Parathyroid adenoma (tissue), 2 donors: ENCODE measurements around the gene PLXNB2.

Experiments used
- H2AFZ ChIP-seq: fragments of 300-600 bp; sonication (generic); one replicate; pipeline ENCODE4 v1.7.0; 2017; ENCODE audit warnings: antibody characterized with exemption, mild to moderate bottlenecking
- H3K27ac ChIP-seq: fragments of 300-600 bp; sonication (generic); one replicate; pipeline ENCODE4 v1.7.0; 2017
- H3K27me3 ChIP-seq: fragments of 300-600 bp; sonication (generic); one replicate; pipeline ENCODE4 v1.7.0; 2017; ENCODE audit warnings: low read length; ENCODE audit not compliant: control insufficient read depth, insufficient read depth
- H3K36me3 ChIP-seq: fragments of 300-600 bp; sonication (generic); one replicate; pipeline ENCODE4 v1.7.0; 2017; ENCODE audit warnings: low read length; ENCODE audit not compliant: control insufficient read depth, insufficient read depth
- H3K4me1 ChIP-seq: fragments of 300-600 bp; sonication (generic); one replicate; pipeline ENCODE4 v1.7.0; 2017; ENCODE audit warnings: control low read depth
- H3K4me2 ChIP-seq: fragments of 300-600 bp; sonication (generic); one replicate; pipeline ENCODE4 v1.7.0; 2017; ENCODE audit warnings: low read length
- H3K4me3 ChIP-seq: fragments of 300-600 bp; sonication (generic); one replicate; pipeline ENCODE4 v1.7.0; 2017; ENCODE audit warnings: low read depth, low read length
- H3K79me2 ChIP-seq: fragments of 300-600 bp; sonication (generic); one replicate; pipeline ENCODE4 v1.7.0; 2017; ENCODE audit warnings: control low read depth
- H3K9ac ChIP-seq: fragments of 300-600 bp; sonication (generic); one replicate; pipeline ENCODE4 v1.7.0; 2017; ENCODE audit warnings: mild to moderate bottlenecking
- H3K9me3 ChIP-seq: fragments of 300-600 bp; sonication (generic); one replicate; pipeline ENCODE4 v1.7.0; 2017; ENCODE audit warnings: low read length; ENCODE audit not compliant: control insufficient read depth
- CTCF ChIP-seq: fragments of 300-600 bp; sonication (generic); IDR thresholded peaks from one replicate; pipeline ENCODE4 v1.7.0; 2017; ENCODE audit warnings: antibody characterized with exemption, mild to moderate bottlenecking
- donor health status: primary hyperparathyroidism.

PLXNB2 gene

DNA sequence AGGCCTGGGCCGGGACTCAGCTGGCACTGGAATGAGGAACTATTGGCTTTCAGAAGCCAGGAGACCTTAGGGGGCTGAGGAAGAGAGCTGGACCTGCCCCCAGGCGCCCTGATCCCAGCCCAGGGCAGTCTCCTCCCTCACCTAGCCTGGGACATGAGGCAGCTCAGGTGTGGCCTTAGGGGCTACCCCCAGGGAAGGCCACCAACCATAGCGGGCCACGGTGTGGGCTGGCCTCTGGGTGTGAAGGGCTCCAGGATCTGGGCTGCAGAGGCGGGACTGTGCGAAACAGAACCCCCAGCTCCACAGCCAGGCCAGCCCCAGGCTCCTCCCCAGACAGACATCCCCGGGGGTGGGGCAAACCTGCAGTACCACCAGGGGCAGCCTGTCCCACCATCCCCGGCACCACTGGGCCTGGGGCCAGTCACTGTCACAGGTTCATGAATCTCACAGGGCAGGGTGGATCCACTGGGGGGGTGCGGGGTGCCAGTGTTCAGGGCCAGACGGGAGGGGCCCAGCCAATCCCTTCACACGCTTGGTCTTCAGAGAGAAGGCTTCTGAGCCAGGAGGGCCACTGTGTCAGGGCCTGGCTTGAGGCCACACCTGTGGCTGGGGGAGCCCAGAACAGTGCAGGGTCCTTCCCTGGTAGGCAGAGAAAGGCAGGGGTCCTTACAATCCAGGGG, 3.5 kb downstream of the PLXNB2 start:
- Histone ChIP-seq H3K4me1 (peaks cover 23% of the 10 kb centered on the region), H3K27ac (peak overlapping the region; percentile 95), H3K9ac (no peak overlapping the region), H3K79me2 (peaks cover 26% of the 10 kb centered on the region), H3K4me2 (peak overlapping the region; percentile 62), H3K36me3 (no peaks in the 10 kb centered on the region), H2AFZ (no peak overlapping the region), H3K27me3 (no peaks in the 10 kb centered on the region), H3K4me3 (peak overlapping the region; percentile 33), H3K9me3 (no peaks in the 10 kb centered on the region)
- TF ChIP-seq CTCF, result no peak

GRCh38 chr22:50303515-50303847, 4.0 kb downstream of the PLXNB2 start:
- H3K4me3 ChIP-seq, result peak overlapping the region; percentile 33
- no peak for TF ChIP-seq CTCF
- no peaks in the 10 kb centered on the region for H3K27me3 ChIP-seq
- no peak overlapping the region for H3K9ac ChIP-seq
- H3K4me2 ChIP-seq, result peak overlapping the region; percentile 62
- H3K4me1 ChIP-seq, result peaks cover 25% of the 10 kb centered on the region
- H3K27ac ChIP-seq, result peak overlapping the region; percentile 95
- H3K79me2 ChIP-seq, result peaks cover 31% of the 10 kb centered on the region
- no peaks in the 10 kb centered on the region for H3K36me3 ChIP-seq
- H2AFZ ChIP-seq, result no peak overlapping the region
- H3K9me3 ChIP-seq, result no peaks in the 10 kb centered on the region

DNA sequence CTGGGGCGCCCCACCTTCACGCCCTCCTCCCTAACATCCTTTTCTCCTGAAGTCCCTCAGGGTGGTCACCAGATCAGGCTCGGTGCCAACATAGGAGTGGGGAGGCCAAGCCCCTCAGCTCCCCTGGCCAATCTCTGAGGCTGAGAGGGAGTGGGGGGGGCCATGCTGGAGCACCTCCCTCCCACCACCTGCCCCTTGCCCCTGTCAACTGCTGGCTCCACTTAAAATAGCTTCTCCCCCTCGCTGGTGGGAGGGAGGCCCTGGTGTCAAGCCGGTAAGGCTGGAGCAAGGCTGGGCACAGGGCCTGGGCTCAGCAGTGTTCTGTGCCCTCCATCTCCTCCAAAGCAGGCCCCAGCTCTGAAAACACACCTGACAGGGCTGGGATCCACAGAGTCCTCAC, 4.9 kb downstream of the PLXNB2 start:
- no peak overlapping the region for H3K4me2 ChIP-seq
- peaks cover 28% of the 10 kb centered on the region for H3K4me1 ChIP-seq
- H3K79me2 ChIP-seq, result peaks cover 40% of the 10 kb centered on the region
- H3K36me3 ChIP-seq, result no peaks in the 10 kb centered on the region
- no peaks in the 10 kb centered on the region for H3K9me3 ChIP-seq
- H3K4me3 ChIP-seq, result no peak overlapping the region
- peak overlapping the region; percentile 95 for H3K27ac ChIP-seq
- no peak for TF ChIP-seq CTCF
- no peak overlapping the region for H3K9ac ChIP-seq
- H2AFZ ChIP-seq, result no peak overlapping the region
- H3K27me3 ChIP-seq, result no peaks in the 10 kb centered on the region

- TF ChIP-seq CTCF, result no peak
- H3K9me3 ChIP-seq, result no peaks in the 10 kb centered on the region
- peaks cover 45% of the 10 kb centered on the region for H3K79me2 ChIP-seq
- H3K9ac ChIP-seq, result no peak overlapping the region
- no peak overlapping the region for H3K4me3 ChIP-seq
- no peaks in the 10 kb centered on the region for H3K27me3 ChIP-seq
- peak overlapping the region; percentile 95 for H3K27ac ChIP-seq
- H3K4me2 ChIP-seq, result no peak overlapping the region
- H2AFZ ChIP-seq, result no peak overlapping the region
- peaks cover 32% of the 10 kb centered on the region for H3K4me1 ChIP-seq
- H3K36me3 ChIP-seq, result no peaks in the 10 kb centered on the region
Measured at GRCh38 chr22:50302041-50302541, 5.4 kb downstream of the PLXNB2 start.

DNA sequence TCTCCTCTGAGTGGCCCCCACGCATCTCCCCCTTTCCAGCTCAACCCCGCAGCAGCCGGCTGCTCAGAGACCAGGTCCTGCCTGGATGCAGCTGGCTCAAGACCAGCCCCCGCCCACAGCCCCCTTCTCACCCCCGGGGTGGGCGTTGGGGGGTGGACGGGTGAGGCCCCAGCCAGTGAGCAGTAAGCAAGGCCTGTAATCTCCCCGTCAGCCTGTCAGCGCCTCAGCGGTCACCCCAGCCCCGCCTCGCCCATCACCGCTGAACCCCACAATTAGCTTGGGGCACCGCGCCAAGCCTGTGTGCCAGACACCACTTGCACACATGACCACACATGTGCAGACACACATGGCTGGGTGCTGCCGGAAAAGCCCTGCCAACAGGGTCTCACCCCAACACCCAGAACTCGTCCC, 5.9 kb downstream of the PLXNB2 start:
- H3K4me1 ChIP-seq, result peaks cover 34% of the 10 kb centered on the region
- no peaks in the 10 kb centered on the region for H3K9me3 ChIP-seq
- no peaks in the 10 kb centered on the region for H3K27me3 ChIP-seq
- no peak overlapping the region for H2AFZ ChIP-seq
- no peak overlapping the region for H3K4me3 ChIP-seq
- H3K9ac ChIP-seq, result no peak overlapping the region
- H3K36me3 ChIP-seq, result no peaks in the 10 kb centered on the region
- no peak for TF ChIP-seq CTCF
- H3K79me2 ChIP-seq, result peaks cover 45% of the 10 kb centered on the region
- no peak overlapping the region for H3K4me2 ChIP-seq
- H3K27ac ChIP-seq, result peak overlapping the region; percentile 95
